ENCODE data around the gene COL26A1. TPM values are rescaled to one million over a fixed set of nuclear protein-coding genes. Genes with fewer than 3 reads are reported as not detected.

COL26A1 gene
- not detected in 2 replicates for total RNA-seq

DNA sequence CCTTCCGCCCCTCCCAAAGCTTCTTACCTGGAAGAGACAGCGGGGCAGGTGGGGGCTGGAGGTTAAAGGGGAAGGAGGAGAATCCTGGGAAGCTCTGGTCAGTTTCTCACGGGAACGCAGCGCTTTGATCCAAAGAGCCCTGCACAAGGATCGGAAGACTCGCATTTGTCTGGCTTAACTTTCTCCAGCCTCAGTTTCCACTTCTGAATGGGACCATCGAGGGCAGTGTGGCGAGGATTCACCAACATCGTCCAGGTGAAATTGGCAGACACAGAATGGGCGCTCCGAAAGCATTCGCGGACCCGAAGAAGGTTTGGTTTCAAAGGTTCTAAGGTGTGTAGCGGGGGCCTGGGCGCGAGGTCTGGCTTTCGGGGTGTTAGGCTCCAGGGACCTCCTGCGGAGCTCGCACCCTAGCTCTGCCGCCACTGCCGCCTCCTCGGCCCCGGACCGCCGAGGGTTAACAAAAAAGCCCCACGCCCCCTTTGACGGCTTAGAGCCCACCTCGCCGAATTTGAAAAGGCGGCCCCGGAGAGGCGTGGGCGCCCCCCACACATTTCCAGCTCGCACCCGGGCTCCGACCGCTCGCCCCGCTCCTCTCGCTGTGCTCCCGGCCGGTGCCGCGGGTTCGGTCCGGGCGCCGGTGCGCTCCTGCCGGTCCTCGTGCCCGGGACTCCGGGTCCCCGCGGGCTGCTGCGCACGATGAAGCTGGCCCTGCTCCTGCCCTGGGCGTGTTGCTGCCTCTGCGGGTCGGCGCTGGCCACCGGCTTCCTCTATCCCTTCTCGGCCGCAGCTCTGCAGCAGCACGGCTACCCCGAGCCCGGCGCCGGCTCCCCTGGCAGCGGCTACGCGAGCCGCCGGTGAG, at the start of gene COL26A1:
Gene COL26A1 (plus strand): TSS at position 542 of the 862 bp plus-strand sequence. CDS start 158 bp downstream, at position 700.

DNA sequence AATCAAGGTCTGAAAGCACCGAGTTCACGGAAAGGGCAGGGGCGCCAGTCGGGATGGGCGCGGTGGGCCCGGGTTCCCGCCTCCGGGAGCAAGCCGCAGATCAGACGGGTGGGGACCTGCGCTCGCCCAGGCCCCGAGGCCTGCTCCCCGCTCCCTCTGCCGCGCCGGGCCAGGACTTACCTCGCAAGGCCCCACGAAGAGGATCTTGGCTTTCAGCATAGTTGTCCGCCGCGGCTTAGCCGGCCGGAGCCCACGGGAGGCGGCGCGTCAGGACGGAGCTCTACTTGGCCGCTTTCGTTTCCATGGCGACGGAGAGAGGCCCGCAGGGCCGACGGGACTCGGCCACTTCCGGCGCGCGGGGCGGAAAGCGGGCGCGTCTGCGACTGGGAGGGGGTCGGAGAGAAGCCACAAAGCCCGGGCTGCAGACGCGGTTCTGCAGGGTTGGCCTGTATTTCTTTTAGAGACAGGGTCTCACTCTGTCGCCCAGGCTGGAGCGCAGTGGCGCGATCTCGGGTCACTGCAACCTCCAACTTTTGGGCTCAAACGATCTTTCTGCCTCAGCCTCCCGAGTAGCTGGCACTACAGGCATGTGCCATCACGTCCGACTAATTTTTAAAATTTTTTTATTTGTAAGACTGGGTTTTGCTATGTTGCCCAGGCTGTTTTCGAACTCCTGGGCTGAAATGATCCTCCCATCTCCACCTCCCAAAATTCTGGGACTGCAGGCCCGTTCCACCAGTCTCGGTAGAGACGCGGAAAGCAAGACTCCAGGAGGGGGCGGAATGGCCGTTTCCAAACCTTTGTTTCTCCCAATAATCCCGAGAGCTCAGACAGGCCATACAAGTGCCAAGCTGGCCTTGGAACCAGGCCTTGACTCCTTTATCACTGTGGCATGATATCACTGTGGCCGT, 40.9 kb upstream of the COL26A1 start, which contains the start of gene IFT22:
Gene IFT22 (minus strand): TSS at position 322 of the 911 bp plus-strand sequence. CDS start 103 bp downstream, at position 219.

Other genes with a start within 250 kb of the COL26A1 start
- gene SERPINE1, start 235.8 kb upstream of the COL26A1 start, total RNA-seq: 1,812 and 1,952 TPM in 2 replicates
- 195 and 198 TPM in 2 replicates for gene AP1S1, start 208.4 kb upstream of the COL26A1 start, total RNA-seq
- gene VGF, start 197.3 kb upstream of the COL26A1 start, total RNA-seq: 0.07 and 0.20 TPM in 2 replicates
- gene NAT16, start 182.6 kb upstream of the COL26A1 start, total RNA-seq: not detected in 2 replicates
- gene MOGAT3, start 161.8 kb upstream of the COL26A1 start, total RNA-seq: not detected in 2 replicates
- gene PLOD3, start 145.3 kb upstream of the COL26A1 start, total RNA-seq: 116 and 119 TPM in 2 replicates
- 176 and 199 TPM in 2 replicates for gene ZNHIT1, start 144.7 kb upstream of the COL26A1 start, total RNA-seq
- 3.9 and 4.6 TPM in 2 replicates for gene CLDN15, start 125.1 kb upstream of the COL26A1 start, total RNA-seq
- 217 and 271 TPM in 2 replicates for gene FIS1, start 117.8 kb upstream of the COL26A1 start, total RNA-seq
- gene IFT22, start 41.1 kb upstream of the COL26A1 start, total RNA-seq: 20.1 and 28.2 TPM in 2 replicates

All from mammary microvascular endothelial cell (primary cell).